RWPE2 (cell line): ENCODE measurements around the gene AMH.
A peak's percentile ranks its signal among the peaks of the same experiment; 100 is the strongest.
"Not testable (repeated sequence)": the region's sequence is repeated elsewhere in the genome, so short reads cannot be mapped to it uniquely, and the experiment has no call there.

Source experiments
- ATAC-seq: fragments of 200-7000 bp; cut with Tn5 transposase; 3 replicates; pipeline ENCODE4 v1.9.1; 2021; ENCODE audit warnings: low read depth
- DNase-seq: peaks from one replicate; pipeline ENCODE4 v3.0.0-alpha.2; 2020; ENCODE audit warnings: low spot score
- H3K27ac ChIP-seq: fragments of 450-650 bp; 2 replicates; pipeline ENCODE4 v1.5.1; 2017; ENCODE audit warnings: mild to moderate bottlenecking; ENCODE audit not compliant: poor library complexity, severe bottlenecking
- H3K27me3 ChIP-seq: fragments of 250-450 bp; sonication (Bioruptor Pico); 2 replicates; pipeline ENCODE4 v1.5.1; 2021; ENCODE audit warnings: mild to moderate bottlenecking, moderate library complexity; ENCODE audit not compliant: insufficient read depth, poor library complexity, severe bottlenecking
- H3K36me3 ChIP-seq: fragments of 250-450 bp; sonication (Bioruptor Pico); 2 replicates; pipeline ENCODE4 v1.5.1; 2020; ENCODE audit warnings: low read depth, mild to moderate bottlenecking, moderate library complexity
- H3K4me1 ChIP-seq: fragments of 250-450 bp; sonication (Bioruptor Pico); 2 replicates; pipeline ENCODE4 v1.5.1; 2021; ENCODE audit warnings: mild to moderate bottlenecking, moderate library complexity; ENCODE audit not compliant: insufficient read depth, poor library complexity, severe bottlenecking
- H3K4me3 ChIP-seq: fragments of 250-450 bp; sonication (Bioruptor Pico); 2 replicates; pipeline ENCODE4 v1.5.1; 2021; ENCODE audit warnings: mild to moderate bottlenecking, moderate library complexity; ENCODE audit not compliant: severe bottlenecking
- H3K9me3 ChIP-seq: fragments of 250-450 bp; sonication (Bioruptor Pico); 2 replicates; pipeline ENCODE4 v1.5.1; 2021; ENCODE audit warnings: mild to moderate bottlenecking, moderate library complexity; ENCODE audit not compliant: severe bottlenecking
- TF ChIP-seq, protein P1 (sequence below): fragments of 450-650 bp; IDR thresholded peaks from one replicate; pipeline ENCODE4 v1.5.1; 2017; ENCODE audit warnings: mild to moderate bottlenecking, moderate library complexity; ENCODE audit not compliant: poor library complexity, severe bottlenecking

AMH gene

DNA sequence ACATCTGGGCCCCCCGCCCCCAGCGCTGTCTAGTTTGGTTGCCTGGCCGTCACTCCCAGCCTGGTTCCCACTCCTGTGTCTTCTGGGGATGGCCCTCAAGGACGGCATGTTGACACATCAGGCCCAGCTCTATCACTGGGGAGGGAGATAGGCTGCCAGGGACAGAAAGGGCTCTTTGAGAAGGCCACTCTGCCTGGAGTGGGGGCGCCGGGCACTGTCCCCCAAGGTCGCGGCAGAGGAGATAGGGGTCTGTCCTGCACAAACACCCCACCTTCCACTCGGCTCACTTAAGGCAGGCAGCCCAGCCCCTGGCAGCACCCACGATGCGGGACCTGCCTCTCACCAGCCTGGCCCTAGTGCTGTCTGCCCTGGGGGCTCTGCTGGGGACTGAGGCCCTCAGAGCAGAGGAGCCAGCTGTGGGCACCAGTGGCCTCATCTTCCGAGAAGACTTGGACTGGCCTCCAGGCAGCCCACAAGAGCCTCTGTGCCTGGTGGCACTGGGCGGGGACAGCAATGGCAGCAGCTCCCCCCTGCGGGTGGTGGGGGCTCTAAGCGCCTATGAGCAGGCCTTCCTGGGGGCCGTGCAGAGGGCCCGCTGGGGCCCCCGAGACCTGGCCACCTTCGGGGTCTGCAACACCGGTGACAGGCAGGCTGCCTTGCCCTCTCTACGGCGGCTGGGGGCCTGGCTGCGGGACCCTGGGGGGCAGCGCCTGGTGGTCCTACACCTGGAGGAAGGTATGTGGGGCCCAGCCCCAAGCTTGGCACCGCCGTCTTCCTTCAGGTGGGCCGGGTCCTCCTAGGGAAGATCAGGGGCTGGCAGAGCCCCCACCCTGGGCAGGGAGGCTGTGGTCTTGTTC lies at the start of gene AMH:
Gene AMH, plus strand, starts transcription at position 314 of the 857 bp plus-strand sequence. Its CDS starts 10 bp downstream, at position 324.
- Histone ChIP-seq H3K4me3 (no peak within 1 kb of the TSS), H3K27me3 (peaks cover 41% of the 10 kb centered on the region), H3K27ac (no peak within 1 kb of the TSS), H3K9me3 (no peaks in the 10 kb centered on the region), H3K4me1 (no peaks in the 10 kb centered on the region), H3K36me3 (peaks cover 33% of the 10 kb centered on the region)
- DNase-seq: peak; percentile 55
- ATAC-seq: peak; percentile 11; the same call in 2 of the 3 replicates
- TF ChIP-seq, protein P1, sequence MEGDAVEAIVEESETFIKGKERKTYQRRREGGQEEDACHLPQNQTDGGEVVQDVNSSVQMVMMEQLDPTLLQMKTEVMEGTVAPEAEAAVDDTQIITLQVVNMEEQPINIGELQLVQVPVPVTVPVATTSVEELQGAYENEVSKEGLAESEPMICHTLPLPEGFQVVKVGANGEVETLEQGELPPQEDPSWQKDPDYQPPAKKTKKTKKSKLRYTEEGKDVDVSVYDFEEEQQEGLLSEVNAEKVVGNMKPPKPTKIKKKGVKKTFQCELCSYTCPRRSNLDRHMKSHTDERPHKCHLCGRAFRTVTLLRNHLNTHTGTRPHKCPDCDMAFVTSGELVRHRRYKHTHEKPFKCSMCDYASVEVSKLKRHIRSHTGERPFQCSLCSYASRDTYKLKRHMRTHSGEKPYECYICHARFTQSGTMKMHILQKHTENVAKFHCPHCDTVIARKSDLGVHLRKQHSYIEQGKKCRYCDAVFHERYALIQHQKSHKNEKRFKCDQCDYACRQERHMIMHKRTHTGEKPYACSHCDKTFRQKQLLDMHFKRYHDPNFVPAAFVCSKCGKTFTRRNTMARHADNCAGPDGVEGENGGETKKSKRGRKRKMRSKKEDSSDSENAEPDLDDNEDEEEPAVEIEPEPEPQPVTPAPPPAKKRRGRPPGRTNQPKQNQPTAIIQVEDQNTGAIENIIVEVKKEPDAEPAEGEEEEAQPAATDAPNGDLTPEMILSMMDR: no peak

DNA sequence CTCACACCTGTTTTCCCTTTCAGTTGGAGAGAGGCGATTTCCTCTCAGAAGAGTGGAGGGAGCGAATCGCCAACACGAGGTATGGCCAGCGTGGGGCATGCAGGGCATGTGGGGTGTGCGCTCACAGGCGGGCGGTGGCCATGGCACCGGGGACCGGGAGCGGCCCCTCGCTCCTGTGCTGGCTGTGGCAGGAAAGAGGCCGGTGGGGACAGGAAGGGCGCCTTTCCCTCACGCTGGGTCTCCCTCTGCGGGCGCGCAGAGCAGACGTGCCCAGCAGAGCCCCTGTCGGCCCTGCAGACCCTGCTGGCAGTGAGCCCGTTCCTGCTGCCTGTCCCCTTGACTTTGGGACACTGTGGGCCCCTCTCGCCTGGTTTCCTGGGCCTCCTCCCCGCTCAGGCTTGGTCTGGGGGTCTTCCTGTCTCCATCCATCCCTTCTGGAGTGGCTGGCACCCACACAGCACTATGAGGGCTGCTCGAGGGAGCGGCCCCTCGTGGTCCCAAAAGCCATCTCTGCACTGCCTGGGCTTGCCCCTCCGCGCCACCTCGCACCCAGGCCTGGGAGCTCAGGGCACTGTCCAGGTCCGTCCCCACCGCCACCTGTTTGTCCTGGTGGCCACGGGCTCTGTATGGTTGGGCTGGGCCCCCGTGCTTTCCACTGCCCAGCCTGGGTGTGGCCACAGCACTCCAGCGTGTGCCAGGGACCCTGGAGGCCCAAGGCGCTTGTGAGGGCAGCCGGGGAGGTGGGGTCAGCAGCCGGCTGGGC lies 49.1 kb upstream of the AMH start:
- H3K4me1 ChIP-seq: no peaks in the 10 kb centered on the region
- no peak for ATAC-seq
- H3K4me3 ChIP-seq: no peak overlapping the region
- H3K27me3 ChIP-seq: no peaks in the 10 kb centered on the region
- no peaks in the 10 kb centered on the region for H3K9me3 ChIP-seq
- H3K36me3 ChIP-seq: peaks cover 13% of the 10 kb centered on the region
- H3K27ac ChIP-seq: no peak overlapping the region
- DNase-seq: no peak
- TF ChIP-seq, protein P1: no peak

DNA sequence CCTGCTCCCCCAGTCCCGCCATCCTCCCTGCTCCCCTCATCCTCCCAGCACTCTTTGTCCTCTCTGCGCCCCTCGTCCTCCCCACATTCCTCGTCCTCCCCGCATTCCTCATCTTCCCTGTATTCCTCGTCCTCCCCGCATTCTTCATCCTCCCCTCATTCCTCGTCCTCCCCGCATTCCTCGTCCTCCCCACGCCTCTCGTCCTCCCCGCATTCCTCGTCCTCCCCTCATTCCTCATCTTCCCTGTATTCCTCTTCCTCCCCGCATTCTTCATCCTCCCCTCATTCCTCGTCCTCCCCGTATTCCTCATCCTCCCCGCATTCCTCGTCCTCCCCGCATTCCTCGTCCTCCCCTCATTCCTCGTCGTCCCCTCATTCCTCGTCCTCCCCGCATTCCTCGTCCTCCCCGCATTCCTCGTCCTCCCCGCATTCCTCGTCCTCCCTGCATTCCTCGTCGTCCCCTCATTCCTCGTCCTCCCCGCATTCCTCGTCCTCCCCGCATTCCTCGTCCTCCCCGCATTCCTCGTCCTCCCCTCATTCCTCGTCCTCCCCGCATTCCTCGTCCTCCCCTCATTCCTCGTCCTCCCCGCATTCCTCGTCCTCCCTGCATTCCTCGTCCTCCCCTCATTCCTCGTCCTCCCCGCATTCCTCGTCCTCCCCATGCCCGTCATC lies 48.4 kb upstream of the AMH start:
- peaks cover 13% of the 10 kb centered on the region for H3K36me3 ChIP-seq
- H3K9me3 ChIP-seq, ATAC-seq, H3K27ac ChIP-seq, H3K27me3 ChIP-seq, H3K4me1 ChIP-seq, H3K4me3 ChIP-seq, DNase-seq: not testable (repeated sequence)

- Histone ChIP-seq H3K36me3 (peaks cover 14% of the 10 kb centered on the region), H3K9me3 (no peaks in the 10 kb centered on the region), H3K4me3 (no peak overlapping the region), H3K27ac (no peak overlapping the region), H3K4me1 (no peaks in the 10 kb centered on the region), H3K27me3 (no peaks in the 10 kb centered on the region)
- peak; percentile 52; the same call in 2 of the 3 replicates for ATAC-seq
- TF ChIP-seq, protein P1: no peak
- no peak for DNase-seq
Measured at GRCh38 chr19:2201473-2202148, 47.5 kb upstream of the AMH start.

GRCh38 chr19:2202366-2202765 lies 46.8 kb upstream of the AMH start:
- ATAC-seq (no peak), DNase-seq (no peak)
- Histone ChIP-seq H3K27me3 (no peaks in the 10 kb centered on the region), H3K9me3 (no peaks in the 10 kb centered on the region), H3K4me3 (no peak overlapping the region), H3K27ac (no peak overlapping the region), H3K4me1 (no peaks in the 10 kb centered on the region), H3K36me3 (peaks cover 21% of the 10 kb centered on the region)
- TF ChIP-seq, protein P1: no peak
